Skin of body (tissue), 2 donors: ENCODE measurements around the gene HPS1. TPM values are rescaled to one million over a fixed set of nuclear protein-coding genes. Genes with fewer than 3 reads are reported as not detected.

Source experiments
- DNase-seq: peaks from one replicate; lab custom pipeline; 2025; lab: John Stamatoyannopoulos, UW
- total RNA-seq: library from RNA; depleted of rRNA; stranded (reverse); fragments of >200 nt; gene quantifications from one replicate; pipeline ENCODE4 v1.2.3, GENCODE V29; 2014

Gene HPS1
- total RNA-seq, 1 donor from 2014 or later, result 16.8 TPM

DNA sequence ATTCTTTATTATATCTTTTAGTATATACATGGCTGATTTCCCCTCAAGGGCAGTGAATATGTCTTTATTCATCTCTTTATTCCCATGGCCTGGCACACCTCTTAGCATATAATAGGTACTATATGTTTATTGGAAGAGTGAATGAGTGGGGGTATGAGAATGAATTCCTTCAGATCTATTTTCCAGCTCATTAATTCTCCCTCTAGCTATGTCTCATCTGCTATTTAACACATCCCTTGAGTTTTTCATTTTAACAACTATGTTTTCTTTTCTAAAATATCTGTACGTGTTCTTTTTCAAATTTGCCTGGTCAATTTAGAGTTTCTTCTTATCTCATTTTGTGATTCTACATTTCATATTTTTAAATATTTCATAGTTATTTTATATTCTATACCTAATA is 14.4 kb downstream of the HPS1 start:
- no peak for DNase-seq

DNA sequence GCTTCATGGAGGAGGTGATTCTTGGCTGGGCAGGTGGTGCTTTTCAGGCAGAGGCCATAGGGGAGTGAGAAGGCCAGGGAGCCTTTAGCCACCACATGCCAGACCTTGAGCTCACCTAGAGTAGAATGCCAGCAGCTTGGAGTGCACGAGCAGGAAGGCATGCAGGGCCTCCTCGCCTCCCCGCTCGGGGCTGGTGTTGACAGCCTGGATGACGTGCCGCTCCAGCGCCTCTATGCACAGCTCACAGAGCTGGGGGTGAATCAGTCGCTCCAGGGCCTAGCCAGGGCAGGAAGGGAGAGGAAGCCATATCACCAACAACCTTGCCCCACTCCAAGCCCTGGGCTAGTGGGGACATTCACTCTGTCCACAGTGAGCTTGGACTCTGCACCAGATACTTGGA is 15.7 kb downstream of the HPS1 start:
- DNase-seq, result no peak

DNA sequence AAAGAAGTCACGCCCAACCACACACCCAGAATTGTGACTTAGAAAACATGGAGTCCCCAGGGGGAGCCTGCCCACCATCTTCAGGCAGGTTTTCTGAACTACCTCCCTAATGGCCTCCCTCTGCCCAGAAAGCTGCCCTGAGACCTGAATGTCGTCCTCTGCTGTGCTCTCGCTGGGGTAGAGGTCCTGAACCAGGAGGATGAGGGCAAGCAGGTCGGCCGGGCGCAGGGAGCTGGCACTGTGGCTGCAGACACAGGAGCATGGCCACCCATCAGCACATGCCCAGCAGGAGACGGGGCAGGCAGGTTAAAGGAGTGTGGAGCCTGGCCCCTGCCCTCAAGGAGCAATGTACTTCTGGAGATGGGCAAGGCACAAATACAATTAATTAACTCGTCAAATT is 16.3 kb downstream of the HPS1 start:
- no peak for DNase-seq

DNA sequence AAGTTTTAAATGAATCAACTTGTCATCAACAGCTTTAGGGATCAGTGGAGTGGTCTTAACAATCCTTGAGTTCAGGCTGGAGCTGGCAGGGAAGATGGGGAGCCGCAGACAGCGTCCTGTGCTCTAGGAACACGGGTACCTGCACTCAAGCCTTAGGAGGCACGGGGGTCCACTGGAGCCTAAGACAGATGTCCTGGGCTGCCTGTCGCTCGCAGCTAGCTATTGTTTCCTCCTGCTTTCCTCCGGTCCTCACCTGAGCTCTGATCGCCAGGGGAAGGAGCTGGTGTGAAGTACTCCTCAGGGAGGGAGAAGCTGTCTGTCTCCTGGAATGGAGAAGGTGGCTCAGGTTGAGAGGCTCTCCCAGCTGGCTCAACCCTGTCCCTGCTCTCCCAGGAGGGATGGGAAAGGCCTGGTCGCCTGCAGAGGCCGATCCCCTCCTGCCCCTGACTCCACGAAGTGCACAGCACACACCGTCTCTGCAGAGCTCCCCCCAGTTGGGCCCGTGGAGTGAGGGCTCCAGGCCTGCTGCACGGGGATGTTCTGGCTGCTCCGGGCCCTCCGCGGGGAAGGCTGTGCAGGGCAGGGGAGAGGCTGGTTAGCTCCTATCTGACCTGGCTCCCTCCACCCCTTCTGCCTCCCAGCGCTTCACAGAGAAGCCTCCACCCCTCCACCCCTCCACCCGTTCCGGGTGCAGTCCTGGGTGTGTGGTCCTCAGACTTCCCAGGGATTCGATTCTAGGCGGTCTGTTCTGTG is 17.2 kb downstream of the HPS1 start:
- no peak for DNase-seq

DNA sequence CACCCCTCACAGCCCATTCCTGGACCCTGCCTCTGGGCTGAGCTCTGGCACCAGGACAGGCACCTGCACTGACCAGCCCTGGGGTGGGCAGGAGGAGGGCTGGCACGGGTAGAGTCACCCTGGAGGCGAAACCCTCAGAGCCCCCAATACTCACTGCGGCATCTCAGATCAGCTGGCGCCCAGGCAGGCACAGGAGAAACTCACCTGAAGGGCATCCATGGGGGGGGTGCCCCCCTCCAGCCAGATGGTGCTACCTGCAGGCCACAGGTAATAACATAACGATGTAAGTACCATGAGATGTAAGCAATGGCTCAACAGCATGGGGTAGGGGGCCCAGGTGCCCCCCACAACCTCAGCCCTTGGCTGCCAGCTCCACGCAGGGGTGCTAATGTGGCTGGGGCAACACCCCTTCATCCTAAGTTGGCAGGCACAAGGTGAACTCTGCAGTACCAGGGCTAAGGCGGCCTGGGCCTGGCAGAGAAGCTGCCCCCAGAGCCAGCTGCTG is 19.7 kb downstream of the HPS1 start:
- no peak for DNase-seq

DNA sequence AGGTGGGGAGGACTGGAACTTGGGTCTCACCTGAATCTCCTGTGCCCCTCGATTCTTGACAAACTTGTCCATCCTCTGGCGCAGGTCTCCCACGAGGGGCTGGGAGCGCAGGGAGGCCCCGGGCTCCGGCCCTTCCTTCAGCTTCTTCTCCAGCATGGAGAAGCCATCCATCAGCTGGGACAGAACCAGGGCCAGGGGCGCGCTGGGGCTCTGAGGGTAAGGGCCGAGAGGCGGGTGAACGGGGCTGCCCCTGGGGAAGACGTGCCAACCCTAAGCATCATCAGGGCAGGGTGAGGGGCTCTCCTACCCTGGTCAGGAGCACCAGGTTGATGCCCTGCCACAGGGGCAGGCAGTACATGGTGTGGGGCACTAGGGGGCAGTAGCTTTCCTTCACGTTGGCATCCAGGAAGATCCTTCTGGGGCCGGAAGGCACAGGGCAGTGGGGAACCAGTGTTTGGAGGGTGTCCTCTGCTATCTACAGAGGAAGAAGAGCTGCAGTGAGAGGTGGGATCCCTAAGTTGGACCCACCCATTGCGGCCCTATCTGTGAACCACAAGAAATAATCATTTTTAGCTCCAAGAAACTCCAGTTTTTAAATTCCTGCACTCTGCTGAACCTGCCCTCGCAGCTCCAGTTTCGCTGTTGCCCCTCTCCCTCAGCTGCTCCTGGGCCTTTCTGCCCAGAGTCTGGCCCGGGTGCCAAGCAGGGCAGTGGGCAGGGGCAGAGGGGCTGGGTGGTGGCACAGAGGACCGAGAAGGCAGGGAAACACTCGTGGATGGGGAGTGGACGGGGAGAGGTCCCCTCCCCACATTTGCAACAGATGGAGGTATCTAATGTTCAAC is 21.0 kb downstream of the HPS1 start:
- no peak for DNase-seq

DNA sequence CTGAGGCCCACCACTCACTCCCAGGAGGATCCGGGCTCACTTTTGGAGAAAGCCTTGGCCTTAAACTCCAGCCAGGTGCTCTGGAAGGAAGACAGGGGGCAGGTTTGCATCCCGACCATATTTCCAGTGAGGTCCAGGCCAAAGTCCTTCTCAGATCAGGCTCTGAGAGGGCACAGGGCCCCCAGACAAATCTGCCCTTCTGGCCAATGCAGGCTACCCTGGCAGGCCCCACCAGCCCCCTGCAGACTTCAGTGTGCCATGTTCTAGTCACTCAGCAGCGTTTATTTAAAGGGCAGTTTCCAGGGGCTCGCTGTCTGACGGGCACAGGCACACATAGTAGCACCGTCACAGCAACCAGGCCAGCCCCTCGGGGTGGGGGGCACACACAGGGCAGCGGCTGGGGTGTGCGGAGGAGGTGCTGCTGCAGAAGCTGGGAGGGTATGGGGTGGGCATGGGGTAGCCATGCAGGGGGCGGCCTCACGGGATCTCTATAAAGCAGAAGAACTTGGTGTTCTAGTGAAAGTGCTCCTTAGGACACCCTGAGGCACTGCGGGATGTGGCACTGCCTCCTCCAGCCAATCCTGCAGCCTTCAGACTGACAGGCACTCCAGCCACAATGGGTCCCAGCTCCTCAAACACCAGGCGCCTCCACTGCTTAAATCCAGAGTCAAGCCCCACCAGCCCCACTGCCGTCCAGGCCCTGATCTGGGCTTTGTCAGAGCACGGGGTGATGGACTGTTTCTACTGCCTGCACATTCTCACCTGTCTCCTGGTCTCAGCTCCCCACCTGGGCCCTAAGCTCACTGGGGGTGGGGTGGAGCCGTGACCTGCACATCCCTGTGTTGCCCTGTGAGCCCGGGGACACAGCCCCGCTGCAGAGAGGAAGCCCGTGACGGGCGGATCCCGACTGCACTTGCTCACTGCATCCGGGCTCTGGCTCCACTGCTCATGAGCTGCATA is 22.2 kb downstream of the HPS1 start:
- DNase-seq, result no peak

DNA sequence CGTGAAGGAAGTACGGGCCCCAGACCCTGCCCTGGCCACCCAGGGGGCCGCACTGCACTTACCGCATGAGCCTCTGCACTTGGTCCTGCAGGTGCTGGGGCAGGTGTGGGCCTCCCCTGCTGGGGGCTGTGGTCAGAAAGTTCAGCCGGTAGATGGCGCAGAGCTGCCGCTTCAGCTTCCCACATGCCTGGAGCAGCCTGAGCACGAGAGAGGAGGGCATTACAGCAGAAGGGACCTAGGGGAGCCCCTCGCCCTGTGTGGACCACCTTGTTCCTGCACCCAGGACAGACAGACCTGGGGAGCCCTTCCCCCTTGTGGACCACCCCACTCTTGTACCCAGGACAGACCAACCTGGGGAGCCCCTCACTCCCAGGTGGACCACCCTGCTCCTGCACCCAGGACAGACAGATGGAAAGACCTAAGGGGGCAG is 23.0 kb downstream of the HPS1 start:
- no peak for DNase-seq

DNA sequence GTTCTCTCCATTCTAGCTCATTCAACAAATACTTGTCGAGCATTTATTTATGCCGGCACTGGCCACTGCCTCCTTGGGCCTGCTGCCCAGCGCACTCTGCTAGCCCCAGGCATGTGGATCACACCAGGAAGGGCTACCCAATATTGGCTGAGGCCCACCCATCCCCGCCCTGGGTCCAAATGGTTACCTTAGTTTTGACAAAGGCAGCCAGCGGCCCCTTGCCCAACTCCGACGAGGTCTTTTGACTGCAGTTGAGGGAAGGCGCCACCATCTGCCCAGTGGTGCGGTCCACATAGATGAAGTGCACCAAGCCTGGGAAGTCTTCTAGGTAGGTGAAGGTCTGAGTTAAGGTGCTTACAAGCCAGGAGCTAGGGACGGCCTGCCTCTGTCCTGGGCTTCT is 24.6 kb downstream of the HPS1 start:
- no peak for DNase-seq

DNA sequence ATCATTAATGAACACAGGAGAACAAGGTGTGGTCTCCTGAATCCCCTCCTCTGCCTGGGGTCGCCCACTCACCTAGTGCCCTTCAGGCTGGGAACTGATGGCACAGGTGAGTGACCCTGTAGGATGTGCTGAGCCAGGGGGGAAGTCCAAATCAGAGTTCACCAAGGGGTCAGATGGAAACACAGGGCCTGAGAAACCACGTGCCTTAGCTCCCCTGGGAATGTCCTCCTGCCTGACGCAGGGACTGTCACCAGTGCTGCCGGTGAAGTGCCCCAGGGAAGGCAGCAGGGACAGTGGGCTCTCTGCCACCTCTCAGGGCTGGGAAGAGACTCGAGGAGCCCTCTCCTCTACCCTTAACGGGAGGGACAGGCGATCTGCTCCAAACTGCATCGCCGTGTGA is 25.9 kb downstream of the HPS1 start:
- no peak for DNase-seq

DNA sequence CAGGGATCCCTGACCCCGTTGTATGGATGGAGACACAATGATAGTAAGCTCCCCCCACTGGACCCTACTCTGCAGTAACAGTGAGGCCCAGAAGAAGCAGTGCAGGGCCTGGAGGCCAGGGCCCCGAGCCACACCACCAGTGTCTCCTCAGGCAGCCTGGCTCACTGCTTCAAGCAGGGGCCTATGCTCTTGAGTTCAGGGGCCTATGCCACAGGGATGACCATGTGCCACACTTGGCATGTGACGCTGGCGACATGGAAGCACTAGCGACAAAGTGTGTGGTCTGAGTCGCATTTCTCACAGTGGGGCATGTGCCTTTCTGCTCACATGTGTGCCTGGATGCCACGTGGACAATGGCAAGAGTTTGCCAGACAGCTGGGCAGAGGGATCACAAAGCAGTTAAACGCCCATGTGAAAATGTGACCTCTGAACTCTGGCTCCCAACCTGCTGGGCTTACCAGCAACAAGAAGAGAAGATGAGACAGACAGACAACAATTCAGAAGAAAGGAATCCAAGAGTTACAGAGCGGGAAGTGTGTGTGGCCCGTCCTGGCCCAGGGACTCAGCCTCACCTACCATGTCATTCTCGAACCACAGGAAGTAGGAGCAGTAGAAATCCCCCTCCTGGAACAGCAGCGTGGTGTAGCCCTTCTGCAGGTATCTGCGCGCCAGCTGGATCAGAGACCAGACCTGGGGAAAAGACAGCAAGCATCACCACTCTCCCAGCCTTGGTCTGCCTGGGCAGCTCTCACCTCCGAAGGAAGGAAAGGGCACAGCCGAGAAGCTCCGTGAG is 27.1 kb downstream of the HPS1 start:
- no peak for DNase-seq

DNA sequence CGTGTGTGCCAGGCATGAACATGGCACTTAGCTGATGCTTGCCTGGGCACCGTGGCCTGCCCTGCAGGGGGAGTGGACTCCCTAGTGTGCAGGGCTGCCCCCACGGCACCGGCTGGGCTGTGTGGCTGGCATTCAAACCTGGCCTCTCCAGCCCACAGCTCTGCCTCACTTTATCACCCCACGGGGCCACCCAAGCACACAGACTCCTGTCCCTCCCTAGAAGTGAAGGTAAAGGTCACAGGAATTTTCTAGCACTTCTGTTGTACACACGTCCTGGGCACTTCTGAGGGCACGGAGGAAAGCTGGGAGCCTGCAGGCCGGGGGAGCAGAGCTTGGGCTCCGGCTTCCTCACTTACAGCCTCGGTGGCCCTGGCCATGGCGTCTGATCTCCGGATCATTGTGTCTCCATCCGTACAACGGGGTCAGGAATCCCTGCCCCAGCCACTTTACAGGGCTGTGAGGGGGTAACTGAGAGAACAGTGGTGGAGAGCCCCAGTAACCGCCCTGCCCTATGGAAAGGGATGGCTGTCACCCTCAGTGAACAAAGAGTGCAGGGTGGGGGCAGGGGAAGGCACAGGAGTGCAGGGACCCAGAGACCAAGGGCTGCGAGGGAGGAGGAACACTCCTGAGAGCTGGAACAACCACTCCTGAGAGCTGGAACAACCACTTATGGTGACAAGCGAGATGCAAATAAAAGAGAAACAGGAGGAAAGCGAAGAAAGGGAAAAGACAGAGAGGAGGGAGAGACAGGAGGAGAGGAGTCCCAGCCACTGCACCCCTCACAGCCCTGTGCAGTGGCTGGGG is 27.9 kb downstream of the HPS1 start:
- DNase-seq, result no peak

DNA sequence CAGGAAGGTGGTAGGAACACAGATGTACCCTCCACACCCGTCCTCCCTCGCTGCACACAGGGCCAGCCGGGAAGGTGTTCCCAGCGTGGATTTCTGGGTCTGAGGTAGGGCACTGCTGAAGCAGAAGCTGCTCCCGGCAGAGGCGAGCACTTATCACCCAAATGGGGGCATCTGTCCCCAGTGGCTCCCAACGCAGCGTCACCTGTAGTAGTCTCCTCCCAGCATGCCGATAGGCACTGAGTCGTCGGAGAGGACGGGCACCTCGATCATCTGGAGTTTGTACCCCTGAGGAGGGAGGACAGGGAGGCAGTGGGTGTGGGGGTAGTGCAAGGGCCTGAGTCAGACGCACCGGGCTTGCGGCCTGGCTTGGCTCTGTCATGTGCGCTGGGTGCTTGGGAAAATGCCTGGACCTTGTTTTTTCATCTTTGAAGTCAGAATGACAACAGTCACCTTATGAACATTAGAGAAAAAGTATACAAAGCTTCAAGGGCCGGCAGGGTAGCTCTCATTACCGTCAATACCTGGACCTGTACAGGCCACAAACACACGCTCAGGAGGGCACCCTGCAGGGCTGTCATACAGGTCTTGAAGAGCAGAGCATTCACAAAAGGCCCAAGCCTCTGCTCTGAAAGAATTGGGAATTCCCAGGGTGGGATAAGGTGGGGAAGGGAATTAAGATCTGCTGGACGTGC is 28.6 kb downstream of the HPS1 start:
- no peak for DNase-seq

DNA sequence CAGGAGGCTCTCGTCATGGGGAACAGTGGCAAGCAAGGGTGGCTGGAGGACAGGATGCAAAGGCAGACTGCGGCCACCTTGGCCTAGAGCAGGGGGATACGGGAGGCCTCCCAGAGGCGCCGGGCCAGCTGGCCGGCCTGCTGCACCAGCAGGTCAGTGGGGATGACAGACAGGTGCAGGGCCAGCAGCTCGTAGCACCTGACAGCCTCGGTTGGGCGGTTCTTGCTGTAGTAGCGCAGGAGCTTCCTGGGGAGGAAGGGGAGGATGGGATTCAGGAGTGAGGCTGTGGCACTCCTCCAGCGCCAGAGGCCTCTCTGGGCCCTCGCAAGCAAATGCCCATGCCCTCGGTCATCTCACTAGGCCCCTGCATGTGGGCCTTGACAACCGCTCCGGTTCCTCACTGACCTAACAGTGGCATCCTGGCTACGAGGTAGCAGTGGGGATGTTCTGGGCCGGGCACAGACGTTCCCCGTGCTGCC is 29.2 kb downstream of the HPS1 start:
- no peak for DNase-seq

DNA sequence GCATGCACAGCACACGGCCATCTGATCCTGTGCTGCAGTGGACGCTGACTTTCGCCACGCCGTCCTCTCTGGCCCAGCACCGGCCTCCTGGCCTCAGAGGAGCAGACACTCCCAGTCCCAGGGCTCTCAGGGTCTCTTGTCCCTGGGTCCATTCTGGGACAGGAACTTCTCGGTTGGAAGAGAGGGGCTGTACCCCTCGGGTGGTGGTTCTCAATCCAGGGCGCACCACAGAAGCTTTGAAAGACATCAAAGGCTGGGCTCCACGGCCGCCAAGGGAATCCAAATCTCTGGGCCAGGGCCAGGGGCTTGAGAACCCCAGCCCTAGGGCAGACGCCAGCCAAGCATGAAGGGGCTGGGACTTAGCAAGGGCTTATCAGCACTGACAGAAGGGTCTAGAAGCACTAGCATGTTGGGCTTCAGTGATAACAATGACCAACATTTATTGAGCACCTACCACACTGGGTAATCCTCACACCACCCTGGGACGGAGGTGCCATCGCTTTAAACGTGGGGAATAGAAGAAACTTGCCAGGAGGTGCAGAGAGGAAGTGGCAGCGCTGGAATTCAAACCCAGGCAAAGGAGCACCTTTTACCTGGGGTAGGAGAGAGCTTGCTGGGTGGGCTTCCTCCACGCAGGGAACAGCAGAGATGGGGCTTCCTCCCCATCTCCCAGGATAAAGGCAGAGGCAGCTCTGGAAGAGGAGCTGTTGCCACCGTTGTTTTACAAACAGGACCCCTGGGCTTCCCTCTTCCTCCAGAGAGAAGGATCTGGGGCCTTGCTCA is 29.9 kb downstream of the HPS1 start:
- no peak for DNase-seq

DNA sequence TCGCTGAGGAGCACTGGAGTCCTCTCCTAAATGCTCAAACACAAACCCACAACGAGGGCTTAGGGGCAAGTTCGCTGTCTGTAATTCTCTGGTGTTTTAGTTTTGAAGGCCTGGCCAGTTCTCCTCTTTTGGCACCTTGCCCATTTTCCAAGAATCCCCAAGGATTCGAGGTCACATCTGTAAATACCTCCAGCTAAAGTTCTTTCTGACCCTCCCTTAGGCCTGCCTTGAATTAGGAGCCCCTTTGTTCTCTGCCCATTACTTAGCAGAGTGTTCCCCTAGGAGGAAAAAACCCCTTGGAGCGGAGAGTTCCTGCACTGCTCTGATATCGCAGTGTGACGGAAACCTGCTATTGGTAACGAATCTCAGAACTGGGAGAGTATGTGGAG is 31.0 kb downstream of the HPS1 start:
- no peak for DNase-seq

DNA sequence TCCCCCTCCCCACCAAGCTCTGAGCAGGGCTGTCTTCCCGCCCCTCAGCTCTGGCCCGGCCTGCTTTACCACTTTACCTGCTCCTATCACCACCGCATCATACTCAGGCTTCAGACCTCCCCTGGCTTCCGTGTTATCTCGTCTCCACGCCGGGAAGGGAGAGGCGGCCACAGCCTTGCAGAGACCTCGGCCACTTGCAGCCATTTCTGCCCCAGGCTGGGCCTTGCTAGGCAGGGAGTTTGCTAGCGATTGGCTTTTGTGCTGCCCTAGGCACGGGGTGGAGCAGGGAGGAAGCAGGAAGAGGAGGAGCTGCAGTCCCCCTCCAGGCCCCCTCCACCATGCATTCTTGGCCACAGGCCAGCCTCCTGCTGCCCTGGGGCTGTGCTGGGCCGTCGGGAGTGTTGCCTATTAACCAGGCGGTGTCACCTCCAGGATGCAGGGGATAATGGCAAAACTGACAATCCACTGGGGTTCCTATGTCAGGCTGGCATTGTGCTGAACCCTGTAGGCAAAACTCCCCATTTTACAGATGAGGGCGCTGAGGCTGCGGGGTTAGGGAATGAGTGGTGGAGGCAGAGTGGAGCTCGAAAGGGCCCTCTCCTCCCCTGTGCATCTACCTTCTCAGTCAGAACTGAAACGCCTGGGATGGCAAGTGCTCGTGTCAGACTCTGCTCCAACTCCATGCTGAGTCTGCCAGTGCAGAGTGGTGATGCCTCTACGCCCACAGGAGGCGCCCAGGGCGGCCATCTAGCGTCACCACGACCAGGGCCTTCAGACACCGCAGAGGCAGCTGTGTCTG is 31.6 kb downstream of the HPS1 start, which contains the start of gene PYROXD2:
Gene PYROXD2, minus strand, starts transcription at position 251 of the 799 bp plus-strand sequence. Its CDS starts 47 bp downstream, at position 204.
- DNase-seq, result peak; percentile 89
